GM21723 (cell line): ENCODE measurements around the gene BLOC1S4.

Source experiments
- ATAC-seq: cut with Tn5 transposase; IDR thresholded peaks from one replicate; pipeline ENCODE4 v1.9.1; 2021; ENCODE audit warnings: mild to moderate bottlenecking, moderate library complexity; ENCODE audit not compliant: unreplicated experiment

BLOC1S4 gene

GRCh38 chr4:6689506-6689960 lies 26.4 kb upstream of the BLOC1S4 start:
- no peak for ATAC-seq

- ATAC-seq: no peak
Observed at GRCh38 chr4:6692379-6692778, 23.6 kb upstream of the BLOC1S4 start.

- no peak for ATAC-seq
Observed at GRCh38 chr4:6692806-6693205, 23.2 kb upstream of the BLOC1S4 start.

- no peak for ATAC-seq
Observed at GRCh38 chr4:6693231-6694176, 22.5 kb upstream of the BLOC1S4 start, which contains the start of gene S100P. Gene S100P (plus strand): TSS chr4:6693878. CDS start chr4:6693933, 55 bp downstream.

GRCh38 chr4:6694177-6694901 lies 21.6 kb upstream of the BLOC1S4 start:
- no peak for ATAC-seq

GRCh38 chr4:6695660-6696610 lies 20.0 kb upstream of the BLOC1S4 start:
- ATAC-seq: no peak

- no peak for ATAC-seq
Observed at GRCh38 chr4:6696611-6697010, 19.4 kb upstream of the BLOC1S4 start.

- no peak for ATAC-seq
Observed at GRCh38 chr4:6697131-6697530, 18.8 kb upstream of the BLOC1S4 start.

- ATAC-seq: no peak
Observed at GRCh38 chr4:6699388-6699787, 16.6 kb upstream of the BLOC1S4 start.

- no peak for ATAC-seq
Observed at GRCh38 chr4:6699903-6700302, 16.1 kb upstream of the BLOC1S4 start.

- no peak for ATAC-seq
Observed at GRCh38 chr4:6701371-6701770, 14.6 kb upstream of the BLOC1S4 start.

GRCh38 chr4:6702761-6703160 lies 13.2 kb upstream of the BLOC1S4 start:
- ATAC-seq: no peak

GRCh38 chr4:6703786-6704185 lies 12.2 kb upstream of the BLOC1S4 start:
- no peak for ATAC-seq

GRCh38 chr4:6705646-6706045 lies 10.3 kb upstream of the BLOC1S4 start:
- no peak for ATAC-seq

- no peak for ATAC-seq
Observed at GRCh38 chr4:6706173-6706572, 9.8 kb upstream of the BLOC1S4 start.

- peak; percentile 69 for ATAC-seq
Observed at GRCh38 chr4:6709230-6710114, 6.5 kb upstream of the BLOC1S4 start, which contains the start of gene MRFAP1L1. Gene MRFAP1L1 (minus strand): TSS chr4:6709865. CDS start chr4:6709629, 236 bp downstream.

GRCh38 chr4:6710282-6710681 lies 5.7 kb upstream of the BLOC1S4 start:
- ATAC-seq: peak; percentile 9

- ATAC-seq: no peak
Observed at GRCh38 chr4:6710996-6711395, 5.0 kb upstream of the BLOC1S4 start.

GRCh38 chr4:6714954-6715353 lies 1.0 kb upstream of the BLOC1S4 start:
- ATAC-seq: no peak

- peak; percentile 6 for ATAC-seq
Observed at GRCh38 chr4:6715704-6716017, 313 bp upstream of the BLOC1S4 start.
